Gastrocnemius medialis (tissue), 4 donors: ENCODE data around the gene SLC38A2. TPM values are rescaled to one million over a fixed set of nuclear protein-coding genes. Genes with fewer than 3 reads are reported as not detected.

ENCODE experiments used
- ATAC-seq, 2 donors: fragments of 150-250 bp; one replicate each; pipeline ENCODE4 v1.9.1; 2016
- DNase-seq, 2 donors: peaks; one replicate each; pipeline ENCODE4 v3.0.0-alpha.2; 2019
- H3K27ac ChIP-seq, 4 donors: fragments of 200-600 bp; sonication (generic); 1 replicate in 1 of 4; 2 replicates in 3 of 4; pipeline ENCODE4 v1.5.1; 2016 to 2018; ENCODE audit warnings: mild to moderate bottlenecking in 2 of 4, moderate library complexity in 1 of 4
- H3K27me3 ChIP-seq, 3 donors: fragments of 200-600 bp; sonication (generic) in 2 of 3; 1 replicate in 1 of 3; 2 replicates in 2 of 3; pipeline versions ENCODE4 v1.5.1 to v1.6.0; 2016 to 2019; ENCODE audit warnings: mild to moderate bottlenecking in 1 of 3, moderate library complexity in 1 of 3
- H3K36me3 ChIP-seq, 2 donors: fragments of 200-600 bp; sonication (generic) in 1 of 2; one replicate each; pipeline ENCODE4 v1.5.1; 2017 to 2018
- H3K4me1 ChIP-seq, 2 donors: fragments of 200-600 bp; sonication (generic) in 1 of 2; one replicate each; pipeline ENCODE4 v1.5.1; 2016 to 2017; ENCODE audit warnings: mild to moderate bottlenecking in 2 of 2
- H3K4me3 ChIP-seq, 4 donors: fragments of 200-600 bp; sonication (generic) in 3 of 4; 1 replicate in 1 of 4; 2 replicates in 3 of 4; pipeline ENCODE4 v1.5.1; 2016 to 2019; ENCODE audit warnings: mild to moderate bottlenecking in 2 of 4
- H3K9me3 ChIP-seq, 3 donors: fragments of 200-600 bp; sonication (generic) in 2 of 3; 1 replicate in 1 of 3; 2 replicates in 2 of 3; pipeline ENCODE4 v1.5.1; 2016 to 2019
- CTCF ChIP-seq, 5 experiments: fragments of 450-650 bp in 3 of 5; fragments of 200-600 bp in 2 of 5; sonication (generic) in 2 of 5; IDR thresholded peaks in 4 of 5; conservative IDR thresholded peaks in 1 of 5; 1 replicate in 4 of 5; 2 replicates in 1 of 5; pipeline ENCODE4 v1.5.1; 2016 to 2019; ENCODE audit warnings: antibody characterized with exemption in 5 of 5, mild to moderate bottlenecking in 3 of 5, moderate library complexity in 3 of 5
- POLR2A ChIP-seq, 2 donors: fragments of 450-650 bp; IDR thresholded peaks; one replicate each; pipeline ENCODE4 v1.6.1; 2017; ENCODE audit warnings: antibody characterized with exemption in 2 of 2, mild to moderate bottlenecking in 2 of 2, moderate library complexity in 2 of 2
- in situ Hi-C, 4 donors: fragments of 200-750 bp; cut with MboI; loops; one replicate each; pipeline versions ENCODE4 v1.15.0 to v1.8.0; 2017; ENCODE audit warnings: low sequenced_read_pairs in 4 of 4
- intact Hi-C: fragments of 100-400 bp; cut with DNase I; formaldehyde crosslinking; loops from one replicate; pipeline ENCODE4 v1.15.1; 2023; ENCODE audit warnings: low total_unique reads
- total RNA-seq, 4 donors: library from RNA; depleted of rRNA; stranded (reverse); fragments of >200 nt; gene quantifications; one replicate each; pipeline versions ENCODE4 v1.1.0 to v1.2.3, GENCODE V29; 2016

The SLC38A2 gene
- total RNA-seq, 4 donors from 2014 or later: 260 to 853 (median 400) TPM

GRCh38 chr12:46391630-46392029 is 19.1 kb upstream of the SLC38A2 start:
- in situ Hi-C loops: loop anchor here in 1 of 4 donors (25.0 kb wide), 1 partner anchor 171 kb away; no protein-coding TSS in a partner anchor
- H3K36me3 ChIP-seq: no peaks in the 10 kb centered on the region
- ATAC-seq (no peak), DNase-seq (no peak)
- intact Hi-C loops: no loop called here
- no peaks in the 10 kb centered on the region for H3K27me3 ChIP-seq
- no peak overlapping the region for H3K4me3 ChIP-seq
- H3K4me1 ChIP-seq: peaks cover 26 to 61% of the 10 kb centered on the region in 2 donors
- H3K27ac ChIP-seq: peak overlapping the region in 2 of 4 donors; percentile 92 to 98
- TF ChIP-seq POLR2A (IDR thresholded peaks at IDR 0.05) (no peak), CTCF (IDR thresholded peaks at IDR 0.05 in 4 of 5, conservative IDR thresholded peaks at IDR 0.05 in 1 of 5) (no peak)
- no peaks in the 10 kb centered on the region for H3K9me3 ChIP-seq

GRCh38 chr12:46390881-46391280 is 18.3 kb upstream of the SLC38A2 start:
- H3K4me3 ChIP-seq: no peak overlapping the region
- H3K9me3 ChIP-seq: no peaks in the 10 kb centered on the region
- TF ChIP-seq CTCF (IDR thresholded peaks at IDR 0.05 in 4 of 5, conservative IDR thresholded peaks at IDR 0.05 in 1 of 5) (no peak), POLR2A (IDR thresholded peaks at IDR 0.05) (no peak)
- peaks cover 26 to 63% of the 10 kb centered on the region in 2 donors for H3K4me1 ChIP-seq
- intact Hi-C loops: no loop called here
- H3K36me3 ChIP-seq: no peaks in the 10 kb centered on the region
- in situ Hi-C loops: loop anchor here in 1 of 4 donors (25.0 kb wide), 1 partner anchor 171 kb away; no protein-coding TSS in a partner anchor
- peak overlapping the region in 3 of 4 donors; percentile 92 to 98 (median 95) for H3K27ac ChIP-seq
- H3K27me3 ChIP-seq: no peaks in the 10 kb centered on the region
- no peak for ATAC-seq
- no peak for DNase-seq

- no peak for DNase-seq
- Histone ChIP-seq H3K9me3 (no peaks in the 10 kb centered on the region), H3K36me3 (no peaks in the 10 kb centered on the region), H3K27me3 (no peaks in the 10 kb centered on the region), H3K4me1 (peaks cover 26 to 63% of the 10 kb centered on the region in 2 donors), H3K27ac (peak overlapping the region; percentile 10 to 98 (median 94)), H3K4me3 (peak overlapping the region in 1 of 4 donors; percentile 2)
- no peak for ATAC-seq
- intact Hi-C loops (no loop called here), in situ Hi-C loops (loop anchor here in 1 of 4 donors (25.0 kb wide), 1 partner anchor 172 kb away; no protein-coding TSS in a partner anchor)
- TF ChIP-seq CTCF (IDR thresholded peaks at IDR 0.05 in 4 of 5, conservative IDR thresholded peaks at IDR 0.05 in 1 of 5) (no peak), POLR2A (IDR thresholded peaks at IDR 0.05) (no peak)
These were observed 17.7 kb upstream of the SLC38A2 start for GRCh38 chr12:46390304-46390703.

GRCh38 chr12:46389031-46389616 is 16.6 kb upstream of the SLC38A2 start:
- intact Hi-C loops: no loop called here
- peaks cover 37 to 66% of the 10 kb centered on the region in 2 donors for H3K4me1 ChIP-seq
- H3K27ac ChIP-seq: peak overlapping the region; percentile 92 to 98 (median 96)

More at GRCh38 chr12:46389031-46389616, 16.6 kb upstream of the SLC38A2 start:
- ATAC-seq (peak; percentile 14 to 37), DNase-seq (peak in 1 of 2 donors; percentile 43)
- Histone ChIP-seq H3K27me3 (no peaks in the 10 kb centered on the region), H3K9me3 (no peaks in the 10 kb centered on the region), H3K4me3 (peak overlapping the region in 2 of 4 donors; percentile 40 to 45), H3K36me3 (no peaks in the 10 kb centered on the region)
- in situ Hi-C loops: loop anchor here in 2 of 4 donors (10.0 to 25.0 kb wide), 2 partner anchors 166 to 173 kb away; no protein-coding TSS in a partner anchor
- TF ChIP-seq CTCF (IDR thresholded peaks at IDR 0.05 in 4 of 5, conservative IDR thresholded peaks at IDR 0.05 in 1 of 5) (no peak), POLR2A (IDR thresholded peaks at IDR 0.05) (no peak)
